Measurements from ENCODE around the gene UBE2E2. TPM values are rescaled to one million over a fixed set of nuclear protein-coding genes. Genes with fewer than 3 reads are reported as not detected.

The UBE2E2 gene
- total RNA-seq, 1 donor from 2014 or later: 61.3 TPM

DNA sequence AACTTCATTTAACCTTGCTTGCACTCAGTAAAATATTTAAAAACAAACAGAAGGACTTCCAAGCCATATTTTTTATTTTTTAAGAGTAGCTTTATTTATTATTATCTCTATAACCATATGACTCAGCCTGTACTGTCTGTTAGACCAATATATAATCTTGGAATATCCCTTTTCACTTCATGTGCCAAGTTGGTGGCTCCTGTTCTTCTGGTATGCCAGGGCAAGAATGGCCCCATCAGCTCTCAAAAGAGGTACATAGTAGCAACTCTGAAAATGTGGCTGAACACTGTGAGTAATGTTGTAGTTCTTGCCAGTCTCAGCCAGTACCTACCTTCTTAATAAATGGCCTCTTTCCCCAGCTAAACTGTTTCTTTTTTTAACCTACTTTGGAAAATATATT is 345.6 kb downstream of the UBE2E2 start:
- TF ChIP-seq, protein P1, sequence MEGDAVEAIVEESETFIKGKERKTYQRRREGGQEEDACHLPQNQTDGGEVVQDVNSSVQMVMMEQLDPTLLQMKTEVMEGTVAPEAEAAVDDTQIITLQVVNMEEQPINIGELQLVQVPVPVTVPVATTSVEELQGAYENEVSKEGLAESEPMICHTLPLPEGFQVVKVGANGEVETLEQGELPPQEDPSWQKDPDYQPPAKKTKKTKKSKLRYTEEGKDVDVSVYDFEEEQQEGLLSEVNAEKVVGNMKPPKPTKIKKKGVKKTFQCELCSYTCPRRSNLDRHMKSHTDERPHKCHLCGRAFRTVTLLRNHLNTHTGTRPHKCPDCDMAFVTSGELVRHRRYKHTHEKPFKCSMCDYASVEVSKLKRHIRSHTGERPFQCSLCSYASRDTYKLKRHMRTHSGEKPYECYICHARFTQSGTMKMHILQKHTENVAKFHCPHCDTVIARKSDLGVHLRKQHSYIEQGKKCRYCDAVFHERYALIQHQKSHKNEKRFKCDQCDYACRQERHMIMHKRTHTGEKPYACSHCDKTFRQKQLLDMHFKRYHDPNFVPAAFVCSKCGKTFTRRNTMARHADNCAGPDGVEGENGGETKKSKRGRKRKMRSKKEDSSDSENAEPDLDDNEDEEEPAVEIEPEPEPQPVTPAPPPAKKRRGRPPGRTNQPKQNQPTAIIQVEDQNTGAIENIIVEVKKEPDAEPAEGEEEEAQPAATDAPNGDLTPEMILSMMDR (IDR thresholded peaks at IDR 0.05; ENCODE audit: insufficient read depth, low read length, severe bottlenecking): no peak
- Histone ChIP-seq H3K27me3 (ENCODE audit: control insufficient read depth, insufficient read depth, low read length) (no peaks in the 10 kb centered on the region), H3K36me3 (ENCODE audit: control insufficient read depth, insufficient read depth, low read length) (no peaks in the 10 kb centered on the region), H3K4me3 (ENCODE audit: low read depth, low read length) (no peak overlapping the region)
- DNase-seq (ENCODE audit: low read depth) (peak; percentile 40), FAIRE-seq (no peak)

DNA sequence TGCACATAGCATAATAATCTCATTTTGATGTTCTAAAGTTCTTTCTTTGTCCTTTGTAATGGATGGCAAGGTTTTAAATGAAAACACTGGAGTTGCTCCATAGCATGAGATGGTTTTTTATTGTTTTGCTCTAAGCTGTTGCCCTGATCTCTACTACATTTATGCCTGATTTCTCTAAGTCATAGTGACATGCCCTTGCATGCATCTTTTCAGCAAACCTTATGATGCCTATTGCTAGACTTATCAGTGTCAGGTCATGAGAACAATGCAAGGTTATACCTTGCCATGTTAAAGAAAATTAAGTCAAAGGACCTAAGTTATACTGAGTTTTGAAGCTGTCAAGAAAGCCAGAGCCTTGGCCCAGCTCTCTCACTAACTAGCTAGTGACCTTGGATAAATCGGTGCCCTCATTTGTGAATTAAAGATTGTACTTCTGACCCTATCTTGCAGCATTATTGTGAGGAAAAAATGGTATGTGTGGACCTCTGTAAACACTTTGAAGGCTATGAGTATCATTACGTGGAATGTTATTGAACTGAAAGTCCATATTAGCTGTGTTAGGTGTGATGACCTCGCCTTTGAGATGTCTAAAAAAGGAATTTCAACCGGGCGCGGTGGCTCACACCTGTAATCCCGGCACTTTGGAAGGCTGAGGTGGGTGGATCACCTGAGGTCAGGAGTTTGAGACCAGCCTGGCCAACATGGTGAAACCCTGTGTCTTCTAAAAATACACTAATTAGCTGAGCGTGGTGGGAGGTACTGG is 346.2 kb downstream of the UBE2E2 start:
- TF ChIP-seq, protein P1 (IDR thresholded peaks at IDR 0.05; ENCODE audit: insufficient read depth, low read length, severe bottlenecking): no peak
- no peaks in the 10 kb centered on the region for H3K36me3 ChIP-seq (ENCODE audit: control insufficient read depth, insufficient read depth, low read length)
- DNase-seq (ENCODE audit: low read depth) (peak; percentile 74), FAIRE-seq (no peak)
- no peaks in the 10 kb centered on the region for H3K27me3 ChIP-seq (ENCODE audit: control insufficient read depth, insufficient read depth, low read length)
- no peak overlapping the region for H3K4me3 ChIP-seq (ENCODE audit: low read depth, low read length)

DNA sequence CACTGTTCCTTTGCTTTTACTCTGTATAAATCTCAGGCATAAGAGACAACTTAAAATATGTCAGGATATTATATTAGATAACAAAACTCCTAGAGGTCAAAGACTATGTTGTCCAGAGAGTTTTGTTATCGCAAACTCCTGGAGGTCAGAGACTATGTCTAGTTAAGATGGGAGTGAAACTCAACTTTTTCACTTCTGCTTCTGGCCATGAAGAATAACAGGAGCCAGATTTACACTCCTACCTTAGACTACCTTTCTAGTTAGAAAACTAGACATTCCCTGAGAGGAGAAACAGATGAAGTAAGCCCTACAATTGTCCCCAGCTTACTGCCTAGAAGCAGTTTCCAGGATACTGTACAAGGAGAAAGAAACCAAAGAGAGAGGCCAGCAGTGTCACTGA is 347.3 kb downstream of the UBE2E2 start:
- no peak for DNase-seq (ENCODE audit: low read depth)
- Histone ChIP-seq H3K36me3 (ENCODE audit: control insufficient read depth, insufficient read depth, low read length) (no peaks in the 10 kb centered on the region), H3K4me3 (ENCODE audit: low read depth, low read length) (no peak overlapping the region), H3K27me3 (ENCODE audit: control insufficient read depth, insufficient read depth, low read length) (no peaks in the 10 kb centered on the region)
- TF ChIP-seq, protein P1 (IDR thresholded peaks at IDR 0.05; ENCODE audit: insufficient read depth, low read length, severe bottlenecking): no peak
- no peak for FAIRE-seq

DNA sequence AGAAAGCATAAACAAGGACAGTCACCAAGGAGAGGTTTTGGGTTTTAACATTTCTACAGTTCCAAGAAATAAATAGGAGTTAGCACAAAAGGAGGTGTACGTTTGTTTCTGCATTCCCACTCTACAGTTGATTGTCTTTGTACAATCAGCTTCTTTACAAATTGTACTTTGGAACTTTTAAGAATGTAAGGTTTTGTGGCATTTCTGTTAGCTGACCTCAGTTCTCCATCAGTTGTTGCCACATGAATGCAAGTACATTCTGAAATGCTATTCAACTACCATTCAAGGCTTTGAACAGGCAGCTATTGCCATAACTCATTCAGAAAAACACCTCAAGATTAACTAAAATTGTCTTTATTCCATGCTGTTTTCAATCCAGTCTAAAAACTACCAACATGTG is 349.4 kb downstream of the UBE2E2 start:
- Histone ChIP-seq H3K4me3 (ENCODE audit: low read depth, low read length) (no peak overlapping the region), H3K27me3 (ENCODE audit: control insufficient read depth, insufficient read depth, low read length) (no peaks in the 10 kb centered on the region), H3K36me3 (ENCODE audit: control insufficient read depth, insufficient read depth, low read length) (no peaks in the 10 kb centered on the region)
- TF ChIP-seq, protein P1 (IDR thresholded peaks at IDR 0.05; ENCODE audit: insufficient read depth, low read length, severe bottlenecking): no peak
- FAIRE-seq (no peak), DNase-seq (ENCODE audit: low read depth) (no peak)

DNA sequence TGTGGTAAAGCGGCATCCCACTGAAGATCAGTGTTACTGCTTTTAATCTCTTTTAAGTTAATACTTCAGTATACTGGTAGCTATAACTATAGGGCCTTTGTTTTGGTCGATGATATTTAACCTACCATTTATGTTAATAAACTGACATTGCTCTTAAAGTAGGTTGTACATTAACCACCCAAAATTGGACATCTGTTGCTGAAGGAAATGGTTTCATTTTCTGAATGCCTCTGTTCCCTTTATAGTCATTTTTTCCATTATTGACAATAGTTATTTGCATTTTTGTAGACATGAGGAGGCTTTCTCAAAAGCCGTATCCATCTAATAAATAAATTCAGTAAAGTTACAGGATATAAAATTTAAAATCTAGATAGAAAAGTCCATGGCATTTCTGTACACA is 350.2 kb downstream of the UBE2E2 start:
- Histone ChIP-seq H3K36me3 (ENCODE audit: control insufficient read depth, insufficient read depth, low read length) (no peaks in the 10 kb centered on the region), H3K27me3 (ENCODE audit: control insufficient read depth, insufficient read depth, low read length) (no peaks in the 10 kb centered on the region), H3K4me3 (ENCODE audit: low read depth, low read length) (no peak overlapping the region)
- DNase-seq (ENCODE audit: low read depth): no peak
- TF ChIP-seq, protein P1 (IDR thresholded peaks at IDR 0.05; ENCODE audit: insufficient read depth, low read length, severe bottlenecking): no peak
- FAIRE-seq: no peak
